GM19395 (cell line): ENCODE results near the gene IDH2.
"Not testable (repeated sequence)": the region's sequence is repeated elsewhere in the genome, so short reads cannot be mapped to it uniquely, and the experiment has no call there.

Source experiments
- ATAC-seq: cut with Tn5 transposase; IDR thresholded peaks from one replicate; pipeline ENCODE4 v1.9.1; 2021; ENCODE audit warnings: mild to moderate bottlenecking, moderate library complexity; ENCODE audit not compliant: unreplicated experiment

The IDH2 gene

DNA sequence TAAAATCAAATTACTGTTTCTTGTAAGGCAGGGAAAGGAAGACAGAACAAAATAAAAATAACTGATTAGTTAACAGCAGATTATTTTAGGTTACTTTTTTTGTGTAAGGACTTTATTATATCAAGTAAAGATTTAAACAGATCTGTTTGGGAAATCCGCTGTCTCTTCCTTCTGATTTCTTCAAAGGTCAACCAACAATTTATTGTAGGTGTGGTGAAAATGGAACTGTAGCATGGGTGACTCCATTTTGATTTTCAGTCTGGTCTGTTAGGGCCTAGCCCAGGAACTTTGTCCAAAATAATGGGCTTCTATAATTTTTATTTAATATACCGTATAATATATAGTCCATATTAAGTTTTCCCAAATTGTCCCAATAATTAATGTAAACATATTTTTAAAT lies 13.5 kb upstream of the IDH2 start:
- no peak for ATAC-seq

DNA sequence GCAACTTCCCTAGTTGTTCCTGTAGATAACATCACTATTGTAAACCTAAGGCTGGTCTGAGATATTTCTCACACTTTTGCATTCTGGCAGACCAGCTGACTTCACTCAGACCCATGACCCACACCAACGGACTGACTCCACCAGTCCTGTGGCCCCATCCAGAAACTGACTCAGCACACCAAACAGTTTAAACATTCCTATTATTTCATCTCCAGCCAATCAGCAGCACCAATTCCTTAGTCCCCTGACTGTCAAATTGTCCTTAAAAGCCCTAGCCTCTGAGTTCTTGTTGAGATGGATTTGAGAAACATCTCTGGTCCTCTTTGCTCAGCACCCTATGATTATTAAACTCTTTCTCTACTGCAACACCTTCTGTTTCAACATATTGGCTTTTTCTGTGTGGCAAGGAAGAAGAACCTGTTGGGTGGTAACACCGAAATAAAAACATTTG lies 12.2 kb upstream of the IDH2 start:
- ATAC-seq = no peak

DNA sequence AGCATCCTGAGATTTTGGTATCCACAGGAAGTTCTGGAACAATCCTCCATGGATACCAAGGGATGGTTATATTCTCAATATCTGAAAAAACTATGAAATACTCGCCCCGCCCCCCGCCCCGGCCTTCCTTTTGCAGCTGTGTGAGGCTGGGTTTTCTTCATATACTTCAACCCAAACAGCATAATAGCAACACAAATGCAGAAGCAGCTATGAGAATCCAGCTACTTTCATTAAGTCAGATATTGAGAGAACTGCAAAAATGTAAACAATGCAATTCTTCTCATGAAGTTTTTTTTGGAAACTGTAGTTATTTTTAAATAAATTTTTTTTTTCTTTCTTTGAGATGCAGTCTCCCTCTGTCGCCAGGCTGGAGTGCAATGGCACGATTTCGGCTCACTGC lies 10.9 kb upstream of the IDH2 start:
- ATAC-seq = no peak

DNA sequence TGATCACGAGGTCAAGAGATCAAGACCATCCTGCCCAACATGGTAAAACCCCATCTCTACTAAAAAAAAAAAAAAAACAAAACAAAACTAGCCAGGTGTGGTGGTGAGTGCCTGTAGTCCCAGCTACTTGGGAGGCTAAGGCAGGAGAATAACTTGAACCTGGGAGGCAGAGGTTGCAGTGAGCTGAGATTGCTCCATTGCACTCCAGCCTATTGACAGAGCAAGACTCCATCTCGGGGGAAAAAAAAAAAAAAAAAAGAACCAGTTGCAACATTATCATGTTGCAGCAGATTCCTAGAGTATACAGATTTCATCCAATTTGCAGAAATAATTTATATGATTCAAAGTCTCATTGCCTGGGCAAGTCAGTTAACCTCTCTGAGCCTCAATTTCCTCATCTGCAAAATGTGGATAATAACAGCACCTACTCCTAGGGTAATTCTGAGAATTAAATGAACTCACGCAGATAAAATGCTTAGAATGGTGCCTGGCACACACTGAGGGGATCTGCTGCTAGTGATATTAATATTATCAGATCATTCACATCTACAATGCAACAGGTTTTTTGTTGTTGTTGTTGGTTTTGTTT lies 7.0 kb upstream of the IDH2 start:
- not testable (repeated sequence) for ATAC-seq

DNA sequence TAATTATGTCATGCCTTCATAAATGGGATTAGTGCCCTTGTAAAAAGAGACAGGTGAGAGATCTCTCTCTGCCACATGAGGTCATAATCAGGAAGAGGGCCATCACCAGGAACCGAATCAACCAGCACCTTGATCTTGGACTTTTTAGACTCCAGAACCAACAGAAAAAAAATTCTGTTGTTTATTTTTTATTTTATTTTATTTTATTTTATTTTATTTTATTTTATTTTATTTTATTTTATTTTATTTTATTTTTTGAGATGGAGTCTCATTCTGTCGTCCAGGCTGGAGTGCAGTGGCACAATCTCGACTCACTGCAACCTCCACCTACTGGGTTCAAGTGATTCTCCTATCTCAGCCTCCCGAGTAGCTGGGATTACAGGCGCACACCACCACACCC lies 5.8 kb upstream of the IDH2 start:
- ATAC-seq = not testable (repeated sequence)

DNA sequence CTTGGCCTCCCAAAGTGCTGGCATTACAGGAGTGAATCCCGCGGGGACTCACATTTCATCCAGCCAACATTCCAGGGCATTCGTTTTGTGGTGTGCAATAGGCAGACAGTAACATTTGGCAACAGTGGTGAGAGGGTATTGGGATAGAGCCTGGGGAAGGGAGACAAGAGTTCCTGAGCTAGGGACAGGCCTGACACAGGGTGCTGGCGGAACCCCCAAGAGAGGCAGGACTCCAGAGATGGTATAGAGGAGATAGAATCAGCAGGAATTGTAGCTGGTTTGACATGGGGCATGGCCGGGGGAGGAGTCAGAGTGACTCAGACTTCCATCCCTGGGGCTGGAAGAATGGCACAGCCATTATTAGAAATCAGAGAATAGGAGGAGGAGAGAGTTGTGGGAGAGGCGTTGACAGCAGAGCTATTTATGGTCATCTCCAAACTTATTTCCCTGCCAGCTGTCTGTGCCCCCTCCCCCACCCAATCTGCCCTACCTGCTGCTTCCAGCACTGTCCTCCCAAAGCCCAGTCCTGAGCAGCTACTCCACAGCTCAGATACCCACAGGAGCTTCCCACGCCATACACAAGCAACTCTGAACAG lies 4.4 kb upstream of the IDH2 start:
- no peak for ATAC-seq

DNA sequence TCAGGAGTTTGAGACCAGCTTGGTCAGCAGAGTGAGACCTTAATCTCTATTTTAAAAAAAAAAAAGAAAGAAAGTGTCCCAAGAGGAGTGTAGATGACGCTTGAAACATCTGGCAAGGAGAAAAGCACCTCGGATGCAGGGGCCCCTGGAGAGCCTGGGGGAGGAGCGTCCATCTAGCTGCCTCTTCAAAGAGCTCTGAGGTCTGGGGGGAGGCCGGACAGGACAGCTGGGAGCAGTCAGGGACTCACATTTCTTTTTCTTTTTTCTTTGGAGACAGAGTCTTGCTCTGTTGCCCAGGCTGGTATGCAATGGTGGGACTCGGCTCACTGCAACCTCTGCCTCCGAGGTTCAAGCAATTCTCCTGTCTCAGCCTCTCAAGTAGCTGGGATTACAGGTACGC lies 3.3 kb upstream of the IDH2 start:
- ATAC-seq = no peak

DNA sequence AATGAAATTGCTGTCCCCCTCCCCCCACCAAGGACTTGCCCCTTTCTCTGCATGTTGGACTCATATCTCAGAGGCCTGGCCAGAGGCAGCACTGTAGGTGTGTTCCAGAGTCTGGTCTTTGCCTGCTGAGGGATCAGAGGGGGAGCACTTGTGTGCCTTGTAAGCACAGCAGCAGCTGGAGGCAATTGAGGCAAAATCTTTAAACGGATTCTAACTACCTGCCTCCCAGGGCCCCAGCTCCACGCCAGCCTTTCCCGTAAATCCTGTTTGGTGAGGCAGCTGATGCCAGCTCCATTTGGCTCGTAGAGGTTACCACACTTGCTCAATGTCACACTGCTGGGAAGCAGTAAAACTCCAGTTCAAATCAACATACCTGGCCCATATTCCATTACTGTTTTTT lies 2.3 kb upstream of the IDH2 start:
- ATAC-seq = no peak

DNA sequence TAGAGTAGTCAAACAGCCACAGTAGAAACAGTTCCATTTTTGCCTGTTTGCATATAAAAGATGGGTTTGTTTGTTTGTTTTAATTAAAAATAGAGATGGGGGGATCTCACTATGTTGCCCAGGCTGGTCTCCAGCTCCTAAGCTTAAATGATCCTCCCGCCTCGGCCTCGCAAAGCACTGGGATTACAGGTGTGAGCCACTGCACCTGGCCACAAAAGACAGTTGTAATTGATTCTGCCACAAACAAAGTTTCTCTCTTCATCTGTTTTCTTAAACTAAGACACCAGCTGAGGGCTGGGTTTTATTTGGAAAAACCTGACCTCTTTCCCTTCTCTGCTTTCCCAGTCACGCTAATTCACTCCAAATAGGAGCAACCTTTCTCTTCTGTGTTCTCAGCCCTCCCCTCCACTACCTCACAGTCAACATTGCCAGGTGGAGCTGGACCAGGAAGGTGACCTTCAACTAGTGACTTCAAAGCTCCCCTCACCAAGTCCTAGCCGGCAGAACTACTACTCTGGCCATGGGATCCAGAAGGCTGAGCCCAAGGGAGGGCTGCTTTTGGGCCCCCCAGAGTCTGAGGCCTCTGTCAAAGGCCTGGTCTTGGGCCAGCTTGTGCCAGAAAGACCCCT lies 1.5 kb upstream of the IDH2 start:
- ATAC-seq = no peak

DNA sequence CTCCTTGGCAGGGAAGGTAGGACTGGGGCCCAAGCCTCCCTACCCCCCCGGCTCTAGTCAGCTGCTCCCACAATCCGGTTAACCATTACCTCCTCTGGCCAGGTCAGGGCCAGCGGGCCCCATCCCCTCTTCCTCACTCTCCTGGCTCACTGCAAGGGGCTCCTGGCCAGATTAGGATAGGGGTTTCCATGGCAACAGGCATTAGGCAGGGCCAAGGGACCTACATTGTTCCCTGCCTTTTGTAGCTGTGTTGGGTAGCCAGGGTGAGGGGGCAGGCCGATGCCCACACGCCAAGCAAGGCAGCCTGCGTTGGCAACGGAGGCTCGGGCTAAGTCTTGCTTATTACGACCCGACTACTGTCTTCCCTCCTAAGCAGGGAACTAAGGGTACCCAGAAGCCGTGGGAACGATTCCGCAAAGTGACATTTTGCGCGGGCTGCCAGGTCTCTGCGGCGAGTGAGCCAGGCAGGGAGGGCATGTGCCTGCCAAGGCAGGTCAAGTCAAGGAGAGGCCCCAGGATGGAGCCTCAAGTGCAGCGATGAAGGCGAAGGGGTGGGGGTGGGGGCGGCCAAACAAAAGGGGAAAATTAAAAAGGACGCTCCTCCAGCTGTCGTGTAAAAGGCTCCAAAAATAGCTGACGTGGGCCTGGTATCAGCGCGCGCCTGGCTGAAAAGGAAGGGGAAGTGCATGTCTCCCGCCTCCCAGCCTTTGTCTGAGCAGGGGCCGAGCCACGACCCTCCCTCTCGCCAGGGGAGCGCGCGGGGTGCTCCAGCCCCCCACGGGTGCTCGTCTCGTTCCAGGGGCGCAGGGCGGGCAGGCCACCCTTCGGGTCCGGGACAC lies 919 bp downstream of the IDH2 start:
- no peak for ATAC-seq

DNA sequence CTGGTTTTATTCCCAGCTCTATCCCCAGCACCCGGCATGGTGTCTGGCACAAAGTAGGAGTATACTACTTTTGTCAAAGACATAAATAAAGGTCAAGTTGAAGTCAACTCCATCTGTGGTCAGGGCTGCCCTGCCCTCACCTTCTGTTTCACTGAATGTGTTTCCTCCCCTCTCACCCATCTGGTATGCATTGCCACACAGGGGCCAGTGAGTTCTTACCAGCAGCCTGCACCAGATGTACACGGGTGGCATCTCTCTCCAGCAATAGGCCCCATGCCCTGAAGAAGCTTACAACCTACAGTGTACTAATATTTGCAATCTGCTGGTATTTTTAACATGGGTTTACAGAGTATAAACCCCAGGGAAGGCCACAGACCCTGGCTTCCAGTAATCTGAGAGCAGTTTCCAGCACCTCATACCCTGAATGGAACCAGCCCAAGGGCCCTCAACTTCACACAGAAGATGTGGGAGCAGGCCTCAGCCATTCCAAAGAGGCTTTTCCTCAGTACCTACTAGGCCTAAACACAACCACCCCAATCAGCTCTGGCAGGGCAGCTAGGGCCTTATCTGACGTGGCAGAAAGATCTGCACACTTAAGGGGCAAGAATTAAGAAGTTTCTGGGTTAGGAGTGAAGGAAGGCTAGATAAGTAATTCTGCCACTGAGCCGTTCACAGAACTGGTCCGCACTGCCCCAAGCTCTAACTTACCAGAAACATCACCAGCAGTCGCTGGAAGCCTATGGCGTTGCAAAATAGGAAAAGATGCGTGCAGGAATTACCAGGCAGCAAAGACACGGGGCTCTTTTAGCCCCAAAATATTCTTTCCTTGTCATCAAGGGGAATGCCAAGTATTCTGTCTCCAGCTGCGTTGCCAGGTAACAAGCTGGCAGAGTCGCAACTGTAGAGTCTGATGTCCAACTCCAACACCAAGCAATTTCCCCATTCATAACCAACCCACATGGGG lies 2.1 kb downstream of the IDH2 start:
- ATAC-seq = no peak

DNA sequence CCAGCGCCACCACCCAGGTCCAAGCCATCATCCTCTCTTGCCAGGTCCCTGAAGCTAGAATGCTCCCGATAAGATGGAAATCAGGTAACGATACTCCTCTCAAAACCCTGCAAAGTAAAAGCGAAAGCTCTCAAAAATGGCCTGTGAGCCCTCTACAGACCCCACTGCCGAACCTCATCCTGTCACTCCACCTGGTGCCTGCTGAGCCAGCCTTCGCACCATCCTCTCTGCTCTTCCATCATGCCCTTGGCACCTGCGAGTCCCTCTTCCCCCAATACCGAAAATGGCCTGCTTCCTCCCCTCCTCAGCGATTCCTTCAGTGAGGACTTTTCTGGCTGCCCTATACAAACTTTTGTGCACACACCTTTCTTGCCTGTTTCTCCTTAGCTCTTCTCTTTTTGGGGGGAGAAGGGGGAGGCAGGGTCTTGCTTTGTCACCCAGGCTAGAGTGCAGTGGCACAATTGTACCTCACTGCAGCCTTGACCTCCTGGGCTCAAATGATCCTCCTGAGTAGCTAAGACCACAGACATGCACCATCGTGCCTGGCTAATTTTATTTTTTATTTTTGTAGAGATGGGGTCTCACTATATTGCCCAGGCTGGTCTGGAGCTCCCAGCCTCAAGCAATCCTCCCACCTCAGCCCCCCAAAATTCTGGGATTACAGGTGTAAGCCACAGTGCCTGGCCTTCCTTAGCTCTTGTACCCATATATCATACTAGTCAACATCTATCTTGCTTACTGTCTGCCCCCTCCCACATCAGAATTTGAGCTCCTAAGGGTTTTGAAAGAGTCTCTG lies 3.0 kb downstream of the IDH2 start:
- peak; percentile 29 for ATAC-seq

DNA sequence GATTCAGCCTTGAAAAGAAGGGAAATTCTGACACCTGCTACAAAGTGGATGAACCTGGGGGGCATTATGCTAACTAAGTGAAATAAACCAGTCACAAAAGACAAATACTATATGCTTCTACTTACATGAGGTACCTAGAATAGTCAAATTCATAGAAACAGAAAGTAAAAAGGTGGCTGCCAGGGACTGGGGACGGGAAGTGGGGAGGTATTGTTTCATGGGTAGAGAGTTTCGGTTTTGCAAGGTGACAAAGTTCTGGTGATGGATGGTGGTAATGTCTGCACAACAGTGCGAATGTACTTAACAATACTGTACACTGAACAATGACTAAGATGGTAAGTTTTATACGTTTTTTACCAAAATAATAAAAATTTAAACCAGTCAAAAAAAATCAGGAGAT lies 4.8 kb downstream of the IDH2 start:
- ATAC-seq = peak; percentile 76

DNA sequence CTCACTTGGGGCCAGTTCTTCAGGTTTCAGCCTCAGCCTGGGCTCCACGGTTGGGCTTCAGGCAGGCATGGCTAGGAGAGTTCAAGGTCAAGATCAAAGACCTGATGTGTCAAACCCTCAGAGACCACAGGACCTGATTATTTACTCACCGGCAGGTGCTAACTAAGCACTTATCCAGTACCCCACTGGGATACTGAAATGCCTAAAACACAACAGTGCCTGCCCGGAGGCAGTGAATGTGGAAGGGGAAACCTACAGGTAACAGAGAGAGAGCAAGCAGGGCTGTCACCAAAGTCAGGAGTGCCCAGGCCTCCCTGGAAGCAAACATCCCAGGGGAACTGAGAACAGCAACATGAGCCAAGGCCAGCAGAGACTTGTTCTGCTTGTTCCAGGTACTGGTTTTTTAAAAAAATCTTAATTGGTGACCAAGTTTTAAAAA lies 6.7 kb downstream of the IDH2 start:
- no peak for ATAC-seq

DNA sequence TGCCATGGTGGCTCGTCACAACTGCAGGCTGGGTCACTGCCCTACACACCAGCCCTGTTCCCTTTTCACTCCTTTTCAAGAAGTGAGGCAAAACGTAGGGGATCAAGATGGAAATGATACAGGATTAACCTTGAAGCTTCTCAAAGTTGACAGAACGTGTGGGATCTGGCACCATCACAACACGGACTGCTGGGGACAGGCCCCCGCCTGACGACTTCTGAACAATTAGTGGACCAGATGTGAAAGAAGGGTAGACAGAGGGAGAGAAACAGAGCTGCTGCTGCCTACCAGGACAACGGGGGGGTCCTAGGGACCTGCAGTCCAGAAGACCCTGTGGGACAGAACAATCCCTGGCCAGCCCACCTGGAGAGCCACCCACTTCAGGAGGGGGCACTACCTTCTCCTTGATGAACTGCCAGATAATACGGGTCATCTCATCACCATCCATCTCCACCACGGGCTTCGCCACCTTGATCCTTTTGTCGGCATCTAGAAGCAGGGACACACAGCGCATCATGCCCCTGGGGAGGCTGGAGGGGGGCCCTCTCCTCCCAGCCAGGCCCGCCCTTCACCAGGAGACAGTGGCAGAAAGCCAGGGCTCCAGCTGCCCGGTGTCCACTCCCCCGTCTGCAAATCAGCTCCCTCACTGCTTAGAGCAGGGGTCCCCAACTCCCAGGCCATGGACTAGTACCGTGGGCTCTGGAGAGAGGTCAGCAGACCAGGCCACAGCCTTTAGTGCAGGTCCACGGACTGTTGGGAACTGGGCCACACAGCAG lies 10.9 kb downstream of the IDH2 start:
- no peak for ATAC-seq

DNA sequence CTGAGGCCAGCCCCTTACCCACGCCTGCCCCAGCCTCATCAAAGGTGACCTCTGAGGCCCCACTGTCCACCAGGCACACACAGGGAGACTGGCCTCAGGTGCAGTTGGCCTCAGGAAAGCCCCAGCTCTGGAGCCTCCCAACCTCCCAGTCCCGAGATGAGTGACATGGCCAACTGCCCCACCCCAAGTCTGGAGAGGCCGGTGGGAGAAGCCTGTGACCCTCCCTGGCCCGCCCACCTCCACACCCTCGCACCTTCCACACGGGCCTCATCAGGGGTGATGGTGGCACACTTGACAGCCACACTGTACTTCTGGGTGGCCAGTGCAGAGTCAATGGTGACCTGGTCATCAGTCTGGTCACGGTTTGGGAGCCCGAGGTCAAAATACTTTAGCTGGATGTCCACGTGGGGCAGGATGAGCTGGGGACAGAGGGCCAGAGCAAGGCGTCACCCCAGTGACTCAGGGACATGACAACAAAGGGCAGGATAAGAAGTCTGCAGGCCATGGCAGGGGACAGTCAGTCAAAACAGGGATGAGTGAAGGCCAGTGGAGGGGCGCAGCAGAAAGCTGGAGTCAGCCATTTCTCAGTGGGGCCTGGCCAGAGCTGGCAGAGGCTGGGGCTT lies 11.9 kb downstream of the IDH2 start:
- no peak for ATAC-seq

DNA sequence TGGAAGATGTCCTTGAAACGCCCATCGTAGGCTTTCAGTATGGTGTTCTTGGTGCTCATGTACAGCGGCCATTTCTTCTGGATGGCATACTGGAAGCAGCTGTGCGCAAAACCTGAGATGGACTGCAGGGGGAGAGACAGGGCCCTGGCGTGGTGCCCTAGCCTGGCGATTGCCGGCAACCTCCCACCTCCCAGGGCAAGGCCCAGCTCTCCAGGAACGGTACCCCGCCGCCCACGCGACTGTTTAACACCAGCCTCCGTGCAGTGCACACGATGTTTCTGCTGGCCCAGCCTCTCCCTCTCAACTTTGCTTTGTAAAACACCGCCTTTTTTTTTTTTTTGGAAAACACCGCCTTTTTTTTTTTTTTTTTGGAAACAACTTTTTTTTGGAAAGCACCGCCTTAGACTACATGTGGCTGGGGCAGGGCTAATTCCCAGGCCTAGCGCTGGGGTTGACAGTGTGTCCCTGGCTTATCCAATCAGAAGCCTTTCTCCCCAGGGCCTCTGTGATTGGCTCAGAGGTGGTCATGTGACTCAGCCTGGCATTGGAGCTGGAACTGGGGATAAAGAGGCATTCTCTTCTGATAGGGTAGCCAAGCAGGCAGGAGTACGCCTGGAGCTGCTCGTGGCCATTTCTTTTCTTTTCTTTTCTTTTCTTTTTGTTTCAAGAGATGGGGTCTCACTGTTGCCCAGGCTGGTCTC lies 14.7 kb downstream of the IDH2 start:
- no peak for ATAC-seq

DNA sequence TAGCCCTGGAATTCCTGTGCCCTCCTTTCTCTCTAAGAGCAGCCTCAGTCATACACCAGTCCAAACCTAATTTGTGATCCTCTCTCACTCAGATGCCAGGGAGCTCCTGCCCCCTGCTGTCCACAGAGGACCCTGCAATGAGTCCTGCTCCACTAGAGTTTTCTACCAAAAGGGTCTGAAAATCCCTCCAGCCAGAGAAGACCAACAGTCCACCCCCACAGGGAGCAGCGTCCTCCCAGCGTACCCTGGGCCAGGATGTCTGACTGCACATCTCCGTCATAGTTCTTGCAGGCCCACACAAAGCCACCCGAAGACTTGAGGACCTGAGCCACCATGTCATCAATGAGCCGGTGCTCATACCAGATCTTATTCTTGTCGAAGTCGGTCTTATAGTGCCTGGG lies 15.4 kb downstream of the IDH2 start:
- no peak for ATAC-seq
